ENCODE data around the gene FMO4. TPM values are rescaled to one million over a fixed set of nuclear protein-coding genes. Genes with fewer than 3 reads are reported as not detected.

FMO4 gene
- total and polyA plus RNA-seq, 3 experiments from 2014 or later = 0.89 to 2.6 (median 1.7) TPM

DNA sequence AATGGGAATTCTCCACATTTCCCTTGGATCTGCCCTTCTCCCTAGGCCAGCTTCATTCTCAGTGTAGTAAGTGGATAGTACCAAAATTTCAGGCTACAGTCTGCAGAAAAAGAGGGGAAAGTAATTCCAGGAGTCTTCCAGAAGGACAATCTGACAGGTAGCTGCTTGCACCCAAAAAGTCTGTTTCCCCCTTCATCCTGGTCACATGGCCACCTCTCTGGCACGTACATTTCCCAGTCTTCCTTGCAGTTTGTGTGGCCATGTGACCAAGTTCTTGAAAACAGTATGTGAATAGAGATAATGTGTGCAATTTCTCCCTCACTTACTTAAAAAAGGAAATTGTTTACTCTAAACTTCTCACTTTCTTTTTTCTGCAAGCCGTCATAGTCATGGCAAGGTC lies 14.6 kb upstream of the FMO4 start:
- Histone ChIP-seq H3K4me1 (ENCODE audit: insufficient read depth, low read length) (no peaks in the 10 kb centered on the region), H3K36me3 (ENCODE audit: insufficient read depth, low read length) (no peaks in the 10 kb centered on the region), H3K27ac (ENCODE audit: low read depth, low read length) (no peak overlapping the region), H3K4me3 (ENCODE audit: low read length) (no peak overlapping the region), H3K27me3 (ENCODE audit: insufficient read depth, low read length, poor library complexity, severe bottlenecking) (no peaks in the 10 kb centered on the region), H3K9me3 (ENCODE audit: low read length) (no peaks in the 10 kb centered on the region)
- Mint-ChIP-seq H3K27ac (no peak overlapping the region), H3K4me1 (no peaks in the 10 kb centered on the region), H3K4me3 (no peak overlapping the region), H3K27me3 (peaks cover 19 to 59% of the 10 kb centered on the region in 2 donors), H3K9me3 (peaks cover 29 to 35% (median 34%) of the 10 kb centered on the region in 5 donors), H3K36me3 (peaks cover 0 to 16% (median 1%) of the 10 kb centered on the region in 3 donors)
- no peak for DNase-seq
- ChIA-PET POLR2A (no interaction called here), CTCF (no interaction called here)

DNA sequence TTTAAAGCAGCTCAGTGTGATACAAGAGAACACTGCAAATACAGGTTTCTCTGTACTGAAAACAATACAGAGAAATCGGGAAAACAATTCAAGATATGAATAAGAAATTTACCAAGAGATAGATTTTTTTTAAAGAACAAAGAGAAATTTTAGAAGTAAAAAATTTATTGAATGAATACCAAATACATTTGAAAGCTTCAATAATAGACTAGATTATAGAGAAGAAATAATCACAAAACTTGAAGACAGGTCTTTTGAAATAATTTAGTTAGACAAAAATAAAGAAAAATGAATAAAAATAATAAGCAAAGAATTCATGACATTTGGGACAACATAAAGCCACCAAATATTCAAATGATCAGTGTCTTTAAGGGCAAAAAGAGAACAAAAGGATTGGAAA lies 13.6 kb upstream of the FMO4 start:
- Mint-ChIP-seq H3K27ac (no peak overlapping the region), H3K27me3 (peaks cover 16 to 48% of the 10 kb centered on the region in 2 donors), H3K9me3 (peaks cover 29 to 35% (median 34%) of the 10 kb centered on the region in 5 donors), H3K36me3 (peaks cover 0 to 16% (median 1%) of the 10 kb centered on the region in 3 donors), H3K4me1 (no peaks in the 10 kb centered on the region), H3K4me3 (no peak overlapping the region)
- Histone ChIP-seq H3K9me3 (ENCODE audit: low read length) (no peaks in the 10 kb centered on the region), H3K27me3 (ENCODE audit: insufficient read depth, low read length, poor library complexity, severe bottlenecking) (no peaks in the 10 kb centered on the region), H3K4me3 (ENCODE audit: low read length) (no peak overlapping the region), H3K36me3 (ENCODE audit: insufficient read depth, low read length) (no peaks in the 10 kb centered on the region), H3K4me1 (ENCODE audit: insufficient read depth, low read length) (no peaks in the 10 kb centered on the region), H3K27ac (ENCODE audit: low read depth, low read length) (no peak overlapping the region)
- ChIA-PET CTCF (interaction anchor here (1.3 kb wide), 1 partner anchor 13 kb away, joined by 5 read pairs; the partner anchor contains the start of gene FMO4), POLR2A (no interaction called here)
- DNase-seq = no peak

DNA sequence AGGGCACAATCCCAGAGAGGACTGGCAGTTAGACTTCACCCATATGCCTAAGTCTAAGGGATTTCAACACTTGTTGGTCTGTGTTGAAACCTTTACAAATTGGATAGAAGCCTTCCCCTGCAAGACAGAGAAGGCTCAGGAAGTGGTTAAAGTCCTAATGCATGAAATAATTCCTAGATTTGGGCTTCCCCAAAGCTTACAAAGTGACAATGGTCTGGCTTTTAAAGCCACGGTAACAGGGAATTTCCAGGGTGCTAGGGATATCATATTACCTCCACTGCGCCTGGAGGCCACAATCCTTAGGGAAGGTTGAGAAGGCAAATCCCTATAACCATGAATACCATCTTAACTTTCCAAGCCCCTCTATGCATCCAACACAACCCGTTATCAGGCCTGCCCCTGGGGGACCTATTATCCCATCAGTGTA lies 3.3 kb upstream of the FMO4 start:
- no peaks in the 10 kb centered on the region for H3K9me3 ChIP-seq (ENCODE audit: low read length)
- ChIA-PET CTCF (no interaction called here), POLR2A (no interaction called here)
- H3K27me3 ChIP-seq (ENCODE audit: insufficient read depth, low read length, poor library complexity, severe bottlenecking) = no peaks in the 10 kb centered on the region
- peaks cover 0 to 2% (median 0%) of the 10 kb centered on the region in 3 donors for H3K36me3 Mint-ChIP-seq
- no peaks in the 10 kb centered on the region for H3K36me3 ChIP-seq (ENCODE audit: insufficient read depth, low read length)
- DNase-seq = no peak
- no peaks in the 10 kb centered on the region for H3K9me3 Mint-ChIP-seq
- H3K27me3 Mint-ChIP-seq = peaks cover 0 to 3% of the 10 kb centered on the region in 2 donors
- peaks cover 8% of the 10 kb centered on the region for H3K4me1 ChIP-seq (ENCODE audit: insufficient read depth, low read length)
- H3K27ac ChIP-seq (ENCODE audit: low read depth, low read length) = no peak overlapping the region
- H3K4me1 Mint-ChIP-seq = peaks cover 12 to 21% (median 16%) of the 10 kb centered on the region in 3 donors
- H3K27ac Mint-ChIP-seq = no peak overlapping the region
- no peak overlapping the region for H3K4me3 ChIP-seq (ENCODE audit: low read length)
- no peak overlapping the region for H3K4me3 Mint-ChIP-seq

DNA sequence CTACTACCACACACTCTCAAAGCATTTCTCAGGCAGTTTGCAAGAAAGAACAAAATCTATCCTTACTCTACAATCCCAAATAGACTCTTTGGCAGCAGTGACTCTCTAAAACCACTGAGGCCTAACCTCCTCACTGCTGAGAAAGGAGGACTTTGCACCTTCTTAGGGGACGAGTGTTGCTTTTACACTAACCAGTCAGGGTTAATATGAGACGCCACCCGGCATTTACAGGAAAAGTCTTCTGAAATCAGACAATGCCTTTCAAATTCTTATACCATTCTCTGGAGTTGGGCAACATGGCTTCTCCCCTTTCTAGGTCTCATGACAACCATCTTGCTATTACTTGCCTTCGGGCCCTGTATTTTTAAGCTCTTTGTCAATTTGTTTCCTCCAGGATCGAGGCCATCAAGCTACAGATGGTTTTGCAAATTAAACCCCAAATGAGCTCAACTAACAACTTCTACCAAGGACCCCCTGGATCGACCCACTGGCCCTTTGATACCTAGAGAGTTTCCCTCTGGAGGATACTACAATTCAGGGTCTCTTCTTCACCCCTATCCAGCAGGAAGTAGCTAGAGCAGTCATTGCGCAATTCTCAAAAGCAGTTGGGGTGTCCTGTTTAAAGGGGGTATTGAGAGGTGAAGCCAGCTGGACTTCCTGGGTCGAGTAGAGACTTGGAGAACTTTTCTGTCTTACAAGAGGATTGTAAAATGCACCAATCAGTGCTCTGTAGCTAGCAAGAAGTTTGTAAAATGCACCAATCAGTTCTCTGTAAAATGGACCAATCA lies 2.0 kb upstream of the FMO4 start:
- Mint-ChIP-seq H3K36me3 (peaks cover 0 to 1% (median 1%) of the 10 kb centered on the region in 3 donors), H3K4me3 (no peak overlapping the region), H3K4me1 (peaks cover 12 to 25% (median 16%) of the 10 kb centered on the region in 3 donors), H3K27ac (peak overlapping the region in 2 of 8 donors; percentile 17 to 32), H3K9me3 (no peaks in the 10 kb centered on the region), H3K27me3 (peaks cover 0 to 3% of the 10 kb centered on the region in 2 donors)
- H3K36me3 ChIP-seq (ENCODE audit: insufficient read depth, low read length) = no peaks in the 10 kb centered on the region
- ChIA-PET CTCF (interaction anchor here (1.2 to 3.1 kb wide), 3 partner anchors 18 to 623 kb away, joined by 3 to 28 read pairs (median 11); no protein-coding TSS in a partner anchor), POLR2A (no interaction called here)
- no peak overlapping the region for H3K27ac ChIP-seq (ENCODE audit: low read depth, low read length)
- H3K4me3 ChIP-seq (ENCODE audit: low read length) = no peak overlapping the region
- H3K9me3 ChIP-seq (ENCODE audit: low read length) = no peaks in the 10 kb centered on the region
- no peaks in the 10 kb centered on the region for H3K27me3 ChIP-seq (ENCODE audit: insufficient read depth, low read length, poor library complexity, severe bottlenecking)
- H3K4me1 ChIP-seq (ENCODE audit: insufficient read depth, low read length) = peaks cover 8% of the 10 kb centered on the region
- no peak for DNase-seq

GRCh38 chr1:171313319-171313834 lies 606 bp upstream of the FMO4 start:
- Histone ChIP-seq H3K27ac (ENCODE audit: low read depth, low read length) (no peak overlapping the region), H3K4me1 (ENCODE audit: insufficient read depth, low read length) (peaks cover 8% of the 10 kb centered on the region), H3K36me3 (ENCODE audit: insufficient read depth, low read length) (no peaks in the 10 kb centered on the region), H3K27me3 (ENCODE audit: insufficient read depth, low read length, poor library complexity, severe bottlenecking) (no peaks in the 10 kb centered on the region), H3K4me3 (ENCODE audit: low read length) (no peak overlapping the region), H3K9me3 (ENCODE audit: low read length) (no peaks in the 10 kb centered on the region)
- ChIA-PET POLR2A (interaction anchor here (0.5 to 1.2 kb wide), 5 partner anchors 68 to 1419 kb away, joined by 3 to 4 read pairs (median 4); partner anchors contain the start of gene PRRC2C), CTCF (interaction anchor here (0.7 to 3.1 kb wide), 18 partner anchors 9 to 1427 kb away, joined by 3 to 28 read pairs (median 4); partner anchors contain the start of genes FMO1, PRRC2C and SCYL3)
- Mint-ChIP-seq H3K4me3 (peak overlapping the region in 6 of 7 donors; percentile 4 to 88 (median 74)), H3K27me3 (peaks cover 0 to 3% of the 10 kb centered on the region in 2 donors), H3K27ac (peak overlapping the region; percentile 69 to 92 (median 90)), H3K36me3 (peaks cover 5% of the 10 kb centered on the region in 3 donors), H3K4me1 (peaks cover 12 to 25% (median 16%) of the 10 kb centered on the region in 3 donors), H3K9me3 (no peaks in the 10 kb centered on the region)
- no peak for DNase-seq

DNA sequence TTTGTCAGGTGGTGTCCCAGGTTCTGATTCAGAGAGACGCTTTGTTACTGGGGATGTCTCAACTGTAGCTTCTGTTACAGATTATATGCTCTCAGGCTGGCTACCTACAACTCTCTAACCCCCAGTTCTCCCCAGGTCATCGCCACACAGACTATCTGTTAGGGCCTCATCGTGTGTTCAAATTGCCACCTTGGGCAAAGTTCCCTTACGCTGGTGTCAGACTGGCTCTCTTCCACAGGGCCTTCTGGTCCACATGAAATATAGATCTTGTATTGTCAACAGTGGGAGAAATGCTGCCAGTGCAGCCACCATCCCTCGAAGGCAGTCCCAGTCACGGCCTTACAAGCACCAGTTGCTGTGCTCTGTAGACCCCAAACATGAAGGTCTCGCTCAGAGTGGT lies 15.3 kb downstream of the FMO4 start:
- Mint-ChIP-seq H3K4me1 (no peaks in the 10 kb centered on the region), H3K27ac (no peak overlapping the region), H3K36me3 (peaks cover 8 to 24% (median 10%) of the 10 kb centered on the region in 3 donors), H3K9me3 (no peaks in the 10 kb centered on the region), H3K27me3 (no peaks in the 10 kb centered on the region), H3K4me3 (no peak overlapping the region)
- no peaks in the 10 kb centered on the region for H3K36me3 ChIP-seq (ENCODE audit: insufficient read depth, low read length)
- no peaks in the 10 kb centered on the region for H3K27me3 ChIP-seq (ENCODE audit: insufficient read depth, low read length, poor library complexity, severe bottlenecking)
- POLR2A ChIA-PET = no interaction called here
- no peak for DNase-seq
- no peak overlapping the region for H3K27ac ChIP-seq (ENCODE audit: low read depth, low read length)
- no peak overlapping the region for H3K4me3 ChIP-seq (ENCODE audit: low read length)
- H3K4me1 ChIP-seq (ENCODE audit: insufficient read depth, low read length) = no peaks in the 10 kb centered on the region
- H3K9me3 ChIP-seq (ENCODE audit: low read length) = no peaks in the 10 kb centered on the region
- CTCF ChIA-PET = no interaction called here

DNA sequence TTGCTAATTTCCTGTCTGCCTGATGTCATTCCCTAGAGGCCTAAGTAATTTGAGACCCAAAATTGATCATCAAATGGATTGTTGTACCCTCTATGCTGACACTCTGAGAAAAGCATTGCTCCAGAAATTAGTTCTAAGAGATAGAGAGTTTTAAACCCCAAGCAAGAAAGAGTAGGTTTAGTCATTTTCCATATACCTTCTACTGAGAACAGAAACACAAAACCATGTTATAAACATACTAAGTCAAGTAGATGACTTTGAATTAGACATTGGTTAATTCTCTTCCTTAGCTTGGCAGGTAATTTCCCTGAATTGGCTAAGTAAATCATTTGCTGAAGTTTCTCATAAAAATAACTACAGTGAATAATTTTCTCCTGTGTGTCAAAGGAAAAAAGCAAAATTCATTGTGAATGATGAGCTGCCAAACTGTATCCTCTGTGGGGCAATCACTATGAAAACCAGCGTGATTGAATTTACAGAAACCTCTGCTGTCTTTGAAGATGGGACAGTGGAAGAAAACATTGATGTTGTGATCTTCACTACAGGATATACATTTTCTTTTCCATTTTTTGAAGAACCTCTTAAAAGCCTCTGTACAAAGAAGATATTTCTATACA lies 20.1 kb downstream of the FMO4 start:
- Histone ChIP-seq H3K36me3 (ENCODE audit: insufficient read depth, low read length) (no peaks in the 10 kb centered on the region), H3K27ac (ENCODE audit: low read depth, low read length) (no peak overlapping the region), H3K4me3 (ENCODE audit: low read length) (no peak overlapping the region), H3K4me1 (ENCODE audit: insufficient read depth, low read length) (no peaks in the 10 kb centered on the region), H3K27me3 (ENCODE audit: insufficient read depth, low read length, poor library complexity, severe bottlenecking) (no peaks in the 10 kb centered on the region), H3K9me3 (ENCODE audit: low read length) (no peaks in the 10 kb centered on the region)
- no peak for DNase-seq
- ChIA-PET CTCF (no interaction called here), POLR2A (no interaction called here)
- H3K4me1 Mint-ChIP-seq = no peaks in the 10 kb centered on the region
- H3K36me3 Mint-ChIP-seq = peaks cover 5 to 21% (median 12%) of the 10 kb centered on the region in 3 donors
- H3K9me3 Mint-ChIP-seq = no peaks in the 10 kb centered on the region
- H3K4me3 Mint-ChIP-seq = no peak overlapping the region
- no peak overlapping the region for H3K27ac Mint-ChIP-seq
- no peaks in the 10 kb centered on the region for H3K27me3 Mint-ChIP-seq

- Mint-ChIP-seq H3K36me3 (peaks cover 5 to 16% (median 9%) of the 10 kb centered on the region in 3 donors), H3K27me3 (no peaks in the 10 kb centered on the region), H3K4me1 (no peaks in the 10 kb centered on the region), H3K27ac (no peak overlapping the region), H3K4me3 (no peak overlapping the region), H3K9me3 (no peaks in the 10 kb centered on the region)
- ChIA-PET POLR2A (no interaction called here), CTCF (no interaction called here)
- Histone ChIP-seq H3K4me1 (ENCODE audit: insufficient read depth, low read length) (no peaks in the 10 kb centered on the region), H3K36me3 (ENCODE audit: insufficient read depth, low read length) (no peaks in the 10 kb centered on the region), H3K27ac (ENCODE audit: low read depth, low read length) (no peak overlapping the region), H3K9me3 (ENCODE audit: low read length) (no peaks in the 10 kb centered on the region), H3K4me3 (ENCODE audit: low read length) (no peak overlapping the region), H3K27me3 (ENCODE audit: insufficient read depth, low read length, poor library complexity, severe bottlenecking) (no peaks in the 10 kb centered on the region)
- no peak for DNase-seq
These were observed 22.0 kb downstream of the FMO4 start for GRCh38 chr1:171335964-171336363.

All from CD8-positive, alpha-beta memory T cell (primary cell).